CD4-positive, alpha-beta T cell treated with Interleukin-15 for 4 hours (primary cell): ENCODE results near the gene TCEA3.

Experiments
- DNase-seq: peaks from one replicate; pipeline ENCODE4 v3.0.0-alpha.2; 2020; ENCODE audit warnings: low spot score

Gene TCEA3

GRCh38 chr1:23367791-23368561 lies 56.6 kb downstream of the TCEA3 start:
- DNase-seq = peak; percentile 99

DNA sequence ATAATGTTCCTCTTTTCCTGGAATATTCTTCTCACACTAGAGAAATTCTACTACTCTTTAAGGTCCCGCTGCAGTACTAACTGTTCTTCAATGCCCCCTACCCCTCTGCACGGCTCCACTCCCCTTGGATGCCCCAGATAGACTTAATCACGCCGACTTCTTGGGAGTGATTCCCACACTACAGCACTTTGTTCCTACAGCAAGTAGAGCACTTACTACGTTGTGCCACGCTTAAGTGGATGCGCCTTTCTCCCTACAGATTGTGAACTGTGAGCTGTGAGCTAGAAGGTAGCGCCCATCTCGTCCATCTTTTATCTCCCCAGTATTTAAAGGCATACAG lies 57.1 kb downstream of the TCEA3 start:
- DNase-seq = no peak

- no peak for DNase-seq
Observed at GRCh38 chr1:23366598-23366997, 58.0 kb downstream of the TCEA3 start.

- no peak for DNase-seq
Observed at GRCh38 chr1:23366146-23366545, 58.4 kb downstream of the TCEA3 start.

GRCh38 chr1:23362218-23362713 lies 62.3 kb downstream of the TCEA3 start:
- DNase-seq = no peak

DNA sequence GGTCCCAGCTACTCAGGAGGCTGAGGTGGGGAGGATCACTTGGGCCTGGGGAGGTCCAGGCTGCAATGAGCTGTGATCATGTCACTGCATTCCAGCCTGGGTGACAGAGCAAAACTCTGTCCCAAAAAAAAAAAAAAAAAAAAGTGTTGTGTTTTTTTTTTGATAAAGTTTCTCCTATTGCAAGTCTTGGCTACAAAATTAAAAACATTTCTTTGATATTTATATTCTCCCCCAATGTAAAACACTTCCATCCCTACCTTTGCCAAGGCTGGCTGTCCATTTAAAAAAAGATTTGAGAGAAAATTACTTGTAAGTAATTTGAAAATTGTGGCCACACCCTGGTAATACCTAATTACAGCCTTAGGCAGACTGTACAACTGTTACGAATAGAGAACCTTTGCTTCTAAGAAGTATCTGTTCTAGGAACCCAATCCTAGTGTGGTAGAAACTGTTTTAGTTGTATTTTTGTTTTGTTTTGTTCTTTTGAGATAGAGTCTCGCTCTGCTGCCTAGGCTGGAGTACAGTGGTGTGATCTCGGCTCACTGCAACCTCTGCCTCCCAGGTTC lies 66.2 kb downstream of the TCEA3 start:
- no peak for DNase-seq

DNA sequence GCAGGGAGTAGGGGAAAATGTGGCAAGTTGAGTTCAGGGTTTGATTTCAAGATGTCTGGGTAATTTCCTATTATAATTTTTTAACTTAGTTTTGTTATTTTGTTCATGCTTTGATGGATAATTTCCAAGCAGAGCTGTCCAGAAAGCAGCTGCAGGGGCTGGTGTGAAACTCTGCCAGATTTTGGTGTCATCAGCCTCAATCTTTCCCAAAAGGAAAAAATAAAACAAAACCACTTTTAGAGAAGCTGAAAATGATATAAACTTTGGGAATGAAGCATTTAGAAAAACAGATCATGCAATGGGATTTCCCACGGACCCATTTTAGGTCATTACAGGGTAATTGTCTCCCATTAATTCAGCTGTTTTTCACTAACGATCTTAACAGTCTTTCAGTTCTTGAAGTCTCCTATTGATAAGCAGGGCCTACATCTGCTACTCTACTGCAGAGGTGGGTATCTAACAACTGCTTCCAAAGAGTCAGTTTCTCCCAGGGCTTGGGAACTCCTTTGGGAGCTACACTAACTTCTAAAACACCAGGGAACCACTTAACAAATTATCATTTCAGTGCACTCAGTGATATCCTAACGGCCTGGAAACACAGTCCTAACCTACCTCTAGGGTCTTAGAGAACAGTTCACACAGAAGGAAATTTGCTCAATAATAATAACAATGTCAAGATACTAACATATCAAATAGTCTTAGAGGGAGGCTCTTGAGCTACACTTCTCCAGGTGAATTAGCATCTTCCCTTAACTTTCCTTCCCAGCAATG lies 67.2 kb downstream of the TCEA3 start:
- DNase-seq = no peak

DNA sequence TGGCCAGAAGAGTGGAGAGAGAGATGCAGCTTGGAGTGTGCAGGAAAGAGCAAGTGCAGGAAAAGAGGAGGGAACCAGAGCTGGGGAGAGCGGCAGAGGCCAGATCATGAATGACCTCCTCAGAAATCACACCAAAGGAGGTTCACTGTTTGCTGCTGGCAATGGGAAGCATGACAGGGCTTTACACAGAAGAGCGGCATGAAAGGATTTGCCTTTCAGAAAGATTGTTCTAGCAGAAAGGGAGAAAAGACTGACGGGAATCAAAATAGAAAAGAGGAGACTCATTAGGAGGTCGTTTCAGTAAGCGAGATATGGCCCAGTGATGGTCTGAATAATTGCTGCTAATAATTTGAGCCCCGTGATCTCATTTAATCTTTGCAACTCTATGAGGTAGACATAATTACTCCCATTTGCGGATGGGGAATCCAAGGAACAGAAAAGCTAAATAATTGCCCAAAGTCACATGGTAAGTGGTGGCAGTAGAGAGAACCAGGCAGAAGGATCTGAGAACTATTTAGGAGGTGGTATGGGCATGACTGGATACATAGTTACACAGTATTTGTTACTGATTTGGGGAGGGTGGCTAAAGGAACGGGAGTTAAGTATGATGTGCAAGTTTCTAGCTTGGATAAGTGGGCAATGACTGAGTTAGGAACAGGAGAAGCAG lies 67.9 kb downstream of the TCEA3 start:
- no peak for DNase-seq

DNA sequence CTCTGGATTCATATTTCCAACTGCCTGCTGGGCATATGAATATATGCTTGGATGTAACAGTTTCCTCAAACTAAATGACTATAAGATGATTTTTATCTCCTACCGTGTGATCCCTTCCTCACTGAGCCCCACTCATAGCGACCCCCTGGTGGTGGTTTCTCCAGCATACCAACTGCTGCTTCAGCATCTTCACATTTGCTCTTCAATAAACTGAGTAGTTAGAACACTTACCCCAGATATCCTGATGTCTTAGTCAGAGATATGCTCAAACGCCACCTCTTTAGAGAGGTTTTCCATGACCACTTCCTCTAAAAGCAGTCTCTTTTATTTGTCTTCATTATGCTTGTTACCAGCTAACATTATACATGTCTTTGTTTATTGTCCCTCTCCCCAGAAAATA lies 70.3 kb downstream of the TCEA3 start:
- no peak for DNase-seq

DNA sequence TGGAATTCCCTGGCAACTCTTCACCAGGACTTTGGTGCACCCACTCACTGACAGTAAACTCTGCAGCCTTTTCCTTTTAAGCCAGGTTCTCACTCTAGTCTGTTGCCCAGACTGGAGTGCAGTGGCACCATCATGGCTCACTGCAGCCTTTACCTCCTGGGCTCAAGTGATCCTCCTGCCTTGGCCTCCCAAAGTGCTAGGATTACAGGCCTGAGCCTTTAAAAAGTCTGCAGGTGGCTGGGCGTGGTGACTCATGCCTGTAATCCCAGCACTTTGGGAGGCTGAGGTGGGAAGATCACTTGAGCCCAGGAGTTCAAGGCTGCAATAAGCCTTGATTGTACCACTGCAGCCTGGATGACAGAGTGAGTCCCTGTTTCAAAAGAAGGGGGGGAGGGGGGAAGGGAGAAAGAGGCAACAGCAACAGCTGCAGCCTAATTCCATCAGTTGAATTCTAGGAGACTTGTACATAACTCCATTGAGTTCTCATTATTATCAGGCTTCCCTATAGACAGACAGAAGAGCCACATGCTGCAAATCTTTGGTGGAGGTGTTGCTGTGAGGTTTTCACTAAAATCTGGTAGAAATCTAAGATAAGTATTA lies 72.4 kb downstream of the TCEA3 start:
- DNase-seq = no peak

GRCh38 chr1:23345920-23346319 lies 78.6 kb downstream of the TCEA3 start:
- no peak for DNase-seq

- no peak for DNase-seq
Observed at GRCh38 chr1:23344987-23345472, 79.5 kb downstream of the TCEA3 start.

- DNase-seq = peak; percentile 100
Observed at GRCh38 chr1:23344111-23344986, 80.2 kb downstream of the TCEA3 start, which contains the start of gene HNRNPR. Gene HNRNPR (minus strand): TSS chr1:23344284. CDS start chr1:23341008, 3,276 bp downstream.

DNA sequence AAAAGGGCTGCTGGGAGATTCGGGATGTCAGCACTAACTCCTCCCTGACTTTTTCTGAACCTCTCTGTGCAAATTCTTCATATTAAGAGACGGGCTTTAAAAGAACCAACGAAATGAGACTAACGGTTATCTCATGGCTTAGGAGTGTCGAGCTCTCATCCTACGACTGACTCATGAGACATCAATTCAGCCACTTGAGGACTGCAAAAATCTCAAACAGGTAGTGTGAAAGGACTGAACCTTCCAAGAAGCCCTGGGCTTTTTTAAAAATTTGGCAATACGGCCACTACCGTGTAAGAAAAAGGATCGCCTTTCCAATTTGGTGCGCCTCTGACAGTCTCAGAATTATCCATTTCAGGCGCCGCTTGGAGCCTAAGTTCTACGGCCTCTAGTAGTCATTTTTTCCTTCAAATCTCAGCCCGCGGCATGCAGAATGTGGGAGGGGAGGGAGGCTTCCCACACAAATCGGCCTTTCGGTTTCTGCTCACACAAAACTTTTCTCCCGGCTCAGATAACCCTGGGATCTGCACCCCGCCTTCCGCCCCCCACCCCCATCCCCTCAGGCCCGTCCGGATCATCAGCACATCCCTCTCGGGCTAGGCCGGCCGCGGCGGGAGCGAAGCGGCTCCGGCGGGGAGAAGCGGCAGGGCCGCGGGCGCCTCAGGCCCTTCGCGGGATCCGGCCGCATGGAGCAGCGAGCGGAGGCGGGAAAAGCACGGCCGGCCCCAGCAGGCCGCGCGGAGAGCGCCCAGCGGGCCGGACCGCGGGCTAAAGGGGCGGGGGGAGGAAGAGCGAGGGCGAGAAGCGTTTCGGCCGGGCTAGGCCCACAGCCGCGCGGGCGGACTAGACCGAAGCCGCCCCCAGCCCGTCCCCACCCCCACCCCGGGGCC lies 81.1 kb downstream of the TCEA3 start:
- peak; percentile 32 for DNase-seq

DNA sequence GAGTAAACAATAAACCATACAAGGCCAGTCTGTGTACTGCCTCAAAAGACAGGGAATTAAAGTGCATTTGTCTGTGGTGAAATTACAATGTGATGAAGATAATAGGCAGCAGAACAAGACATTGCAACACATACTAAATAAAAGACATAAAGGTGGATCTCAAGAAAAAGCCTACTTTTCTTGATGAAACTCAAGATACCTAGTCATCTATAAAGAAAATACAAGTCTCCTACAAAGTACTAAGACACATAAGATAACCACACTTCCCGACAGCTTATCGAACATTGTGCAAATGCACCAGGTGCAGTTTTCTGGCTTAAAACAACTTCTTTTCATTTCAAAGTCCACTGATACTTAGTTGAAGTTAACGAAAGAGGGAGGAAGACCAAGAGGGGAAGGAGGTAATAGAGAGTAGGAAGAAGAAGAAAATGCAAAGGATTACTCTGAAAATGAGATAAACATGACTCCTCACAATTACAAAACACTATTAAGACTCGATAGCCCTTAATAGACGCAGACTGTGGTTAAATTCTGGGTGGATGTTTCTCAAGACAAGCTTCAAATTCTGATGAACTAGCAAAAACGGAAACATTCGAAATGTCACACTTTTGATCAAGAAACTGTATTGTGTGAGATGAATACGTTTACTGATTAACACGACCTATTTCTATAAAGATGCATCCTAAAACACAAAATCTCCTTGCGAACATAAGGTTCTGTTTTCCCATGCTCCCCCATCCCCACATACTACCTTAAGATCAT lies 82.4 kb downstream of the TCEA3 start:
- DNase-seq = peak; percentile 38

DNA sequence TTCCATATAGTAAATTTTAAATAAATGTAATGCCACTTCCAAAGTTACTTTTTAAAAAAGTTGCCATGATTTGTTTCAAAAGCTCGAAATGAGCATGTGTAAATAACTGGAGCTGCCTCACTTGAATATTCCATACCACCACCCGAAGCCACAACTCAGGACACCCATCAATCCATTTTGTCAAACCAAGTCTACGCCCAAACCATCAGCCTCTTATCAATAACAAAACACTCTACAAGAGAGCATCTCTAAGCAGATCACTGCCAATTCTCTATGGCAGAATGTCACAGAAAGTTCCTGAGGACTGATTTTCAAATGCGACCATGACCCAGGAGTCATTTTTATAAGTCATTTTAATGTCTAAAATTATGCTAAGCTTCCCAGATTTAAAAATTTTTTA lies 84.9 kb downstream of the TCEA3 start:
- no peak for DNase-seq

DNA sequence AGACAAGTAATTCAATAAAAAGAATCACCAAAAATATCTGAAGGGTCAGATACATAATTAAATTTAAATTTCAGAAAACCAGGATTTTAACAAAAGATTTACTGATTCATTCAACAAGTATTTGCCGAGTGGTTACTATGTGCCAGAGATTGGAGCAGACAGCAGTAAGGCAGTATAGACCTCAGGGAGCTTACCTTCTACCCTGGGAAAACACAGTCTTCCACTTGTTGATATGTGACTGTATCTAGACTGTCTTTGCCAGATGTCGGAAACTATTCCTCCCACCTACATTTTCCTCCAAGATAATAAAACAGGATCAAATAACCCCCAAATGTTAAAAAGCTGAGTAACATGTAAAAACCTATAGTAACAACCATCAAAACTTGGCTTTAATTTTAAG lies 86.7 kb downstream of the TCEA3 start:
- no peak for DNase-seq

DNA sequence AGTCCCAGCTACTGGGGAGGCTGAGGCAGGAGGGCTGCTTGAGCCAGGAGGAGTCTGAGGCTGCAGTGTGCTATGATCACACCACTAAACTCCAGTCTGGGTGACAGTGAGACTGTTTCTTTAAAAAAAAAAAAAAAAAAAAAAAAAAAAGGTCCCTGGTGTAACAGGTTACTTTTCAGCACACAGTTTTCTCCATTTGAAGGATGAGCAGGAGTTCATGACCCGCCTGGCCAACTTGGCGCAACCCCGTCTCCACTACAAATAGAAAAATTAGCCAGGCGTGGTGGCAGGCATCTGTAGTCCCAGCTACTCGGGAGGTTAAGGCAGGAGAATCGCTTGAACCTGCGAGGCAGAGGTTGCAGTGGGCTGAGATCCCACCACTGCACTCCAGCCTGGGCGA lies 92.8 kb downstream of the TCEA3 start:
- no peak for DNase-seq
